HG03066 (cell line): ENCODE results near the gene SYCN.
A peak's percentile ranks its signal among the peaks of the same experiment; 100 is the strongest.
"Not testable (repeated sequence)": the region's sequence is repeated elsewhere in the genome, so short reads cannot be mapped to it uniquely, and the experiment has no call there.

Experiments used
- ATAC-seq: cut with Tn5 transposase; IDR thresholded peaks from one replicate; pipeline ENCODE4 v1.9.1; 2021; ENCODE audit warnings: low read depth; ENCODE audit not compliant: unreplicated experiment

The SYCN gene

GRCh38 chr19:39203372-39204341 is at the start of gene SYCN:
Gene SYCN, minus strand, starts transcription at chr19:39204263. Its CDS starts 9 bp downstream, at chr19:39204254.
- ATAC-seq, result no peak

GRCh38 chr19:39253374-39254149 is 49.5 kb upstream of the SYCN start:
- ATAC-seq, result no peak

GRCh38 chr19:39252458-39252857 is 48.4 kb upstream of the SYCN start:
- no peak for ATAC-seq

- ATAC-seq, result no peak
Observed at GRCh38 chr19:39251846-39252245, 47.8 kb upstream of the SYCN start.

- no peak for ATAC-seq
Observed at GRCh38 chr19:39251081-39251480, 47.0 kb upstream of the SYCN start.

- no peak for ATAC-seq
Observed at GRCh38 chr19:39248806-39249205, 44.7 kb upstream of the SYCN start, which contains the start of gene IFNL4. Gene IFNL4, minus strand, starts transcription at chr19:39248856.

GRCh38 chr19:39247701-39248664 is 43.9 kb upstream of the SYCN start:
- no peak for ATAC-seq

GRCh38 chr19:39246951-39247669 is 43.0 kb upstream of the SYCN start:
- ATAC-seq, result no peak

GRCh38 chr19:39245166-39245565 is 41.1 kb upstream of the SYCN start:
- ATAC-seq, result not testable (repeated sequence)

- ATAC-seq, result not testable (repeated sequence)
Observed at GRCh38 chr19:39244410-39245100, 40.5 kb upstream of the SYCN start, which contains the start of gene IFNL3. Gene IFNL3, minus strand, starts transcription at chr19:39245006. Its CDS starts 39 bp downstream, at chr19:39244967.

- ATAC-seq, result not testable (repeated sequence)
Observed at GRCh38 chr19:39243741-39244140, 39.7 kb upstream of the SYCN start.

- no peak for ATAC-seq
Observed at GRCh38 chr19:39240421-39240820, 36.4 kb upstream of the SYCN start.

- ATAC-seq, result no peak
Observed at GRCh38 chr19:39238944-39239343, 34.9 kb upstream of the SYCN start.

- ATAC-seq, result no peak
Observed at GRCh38 chr19:39238209-39238608, 34.1 kb upstream of the SYCN start.

- ATAC-seq, result peak; percentile 54
Observed at GRCh38 chr19:39237200-39238184, 33.4 kb upstream of the SYCN start.

- no peak for ATAC-seq
Observed at GRCh38 chr19:39236527-39236926, 32.5 kb upstream of the SYCN start.

- no peak for ATAC-seq
Observed at GRCh38 chr19:39232708-39233107, 28.6 kb upstream of the SYCN start.
